Stimulated activated CD8-positive, alpha-beta memory T cell treated with anti-CD3 and anti-CD28 coated beads, Interleukin-7, amount 100 ng/mL, for 4 hours (primary cell): ENCODE data around the gene GALNT18.

Experiments used
- DNase-seq, 2 donors: peaks; one replicate each; pipeline ENCODE4 v3.0.0-alpha.2; 2020; ENCODE audit warnings: low read depth in 2 of 2

GALNT18 gene

DNA sequence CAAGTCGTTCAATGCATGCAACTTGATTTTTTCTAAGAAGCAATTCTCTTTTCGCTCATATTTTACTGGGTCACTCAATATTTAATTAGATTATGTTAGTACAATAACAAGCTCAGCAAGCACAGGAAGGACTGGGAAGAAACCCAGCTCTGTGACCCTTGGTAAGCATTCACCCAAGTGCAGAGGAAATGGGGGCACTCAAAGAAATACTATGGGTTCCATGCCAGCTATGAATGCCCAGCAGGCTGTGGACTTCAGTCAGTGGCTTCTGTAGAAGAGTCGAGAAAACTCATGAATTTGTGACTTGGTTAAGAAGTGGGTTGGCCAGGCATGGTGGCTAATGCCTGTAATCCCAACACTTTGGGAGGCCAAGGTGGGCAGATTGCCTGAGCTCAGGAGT is 123.6 kb downstream of the GALNT18 start:
- DNase-seq: no peak

DNA sequence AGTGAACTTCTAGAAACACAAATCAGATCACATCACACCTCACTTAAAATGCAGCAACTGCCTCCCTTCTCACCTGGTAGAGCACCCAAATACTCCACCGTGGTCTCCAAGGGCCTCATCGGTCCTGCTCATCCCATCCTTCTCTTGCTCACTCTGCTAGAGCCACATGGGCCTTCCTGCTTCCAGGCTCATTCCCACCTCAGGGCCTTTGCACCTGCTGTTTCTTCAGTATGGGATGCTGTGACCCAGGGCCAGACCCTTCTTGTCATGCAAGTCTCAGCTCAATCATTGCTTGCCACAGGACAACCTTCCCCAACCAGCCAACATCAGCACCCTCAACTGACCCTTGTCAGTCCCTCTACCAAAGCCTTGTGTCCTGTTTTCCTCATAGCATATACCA is 124.9 kb downstream of the GALNT18 start:
- DNase-seq: no peak

DNA sequence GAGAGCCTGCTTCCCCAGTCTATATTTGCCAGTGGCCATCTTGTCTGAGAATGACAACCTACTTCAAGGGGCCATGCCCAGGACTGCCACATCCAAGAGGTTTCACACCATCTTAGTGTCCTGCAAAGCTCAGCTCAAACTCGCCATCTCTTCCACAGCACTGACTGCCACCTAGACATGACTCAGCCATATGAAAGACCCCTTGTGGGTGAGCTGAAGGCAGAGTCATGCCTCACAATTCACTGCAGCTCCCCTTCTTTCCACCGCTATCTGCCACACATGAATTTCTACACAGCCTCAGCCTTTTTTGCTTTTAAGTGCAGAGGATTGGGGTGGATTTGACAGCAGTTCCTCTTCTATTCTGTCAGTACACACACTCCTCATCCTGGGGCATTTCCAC is 127.5 kb downstream of the GALNT18 start:
- DNase-seq: no peak

DNA sequence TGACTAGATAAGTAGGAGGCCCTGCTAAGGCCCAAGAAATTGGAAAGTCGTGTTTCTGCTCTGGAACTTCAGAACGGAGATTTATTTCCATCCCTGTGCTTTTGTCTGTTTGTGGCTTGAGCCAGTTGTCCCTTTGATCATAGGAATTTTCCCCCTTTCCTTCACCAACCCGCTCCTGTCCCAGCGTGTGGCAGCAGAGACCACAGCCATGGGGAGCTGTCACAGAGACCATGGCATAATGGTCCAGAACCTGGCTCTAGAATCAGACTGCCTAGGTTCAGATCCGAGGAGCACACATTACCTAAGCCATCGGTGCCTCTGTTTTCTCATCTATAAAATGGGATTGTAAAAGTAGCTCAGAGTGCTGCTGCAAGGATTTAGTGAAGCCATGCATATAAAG is 128.1 kb downstream of the GALNT18 start:
- DNase-seq: no peak

DNA sequence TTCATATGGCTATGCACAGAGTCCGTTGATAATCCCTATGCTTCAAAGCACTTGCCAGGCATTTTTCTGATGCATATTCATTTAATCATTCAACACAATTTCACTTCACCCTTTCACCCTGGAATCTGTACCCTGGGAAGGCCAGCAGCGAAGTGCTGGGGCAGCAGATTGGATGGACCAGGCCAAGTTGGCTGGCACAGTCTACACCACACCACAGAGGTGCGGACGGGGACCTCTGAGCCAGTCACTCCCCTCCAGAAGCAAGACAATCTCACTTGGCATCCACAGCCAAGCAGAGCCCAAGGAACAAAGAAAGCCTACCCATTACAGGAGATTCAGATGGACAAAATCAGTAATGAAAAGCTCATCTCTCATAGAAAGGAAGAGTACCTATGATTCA is 130.2 kb downstream of the GALNT18 start:
- DNase-seq: no peak

DNA sequence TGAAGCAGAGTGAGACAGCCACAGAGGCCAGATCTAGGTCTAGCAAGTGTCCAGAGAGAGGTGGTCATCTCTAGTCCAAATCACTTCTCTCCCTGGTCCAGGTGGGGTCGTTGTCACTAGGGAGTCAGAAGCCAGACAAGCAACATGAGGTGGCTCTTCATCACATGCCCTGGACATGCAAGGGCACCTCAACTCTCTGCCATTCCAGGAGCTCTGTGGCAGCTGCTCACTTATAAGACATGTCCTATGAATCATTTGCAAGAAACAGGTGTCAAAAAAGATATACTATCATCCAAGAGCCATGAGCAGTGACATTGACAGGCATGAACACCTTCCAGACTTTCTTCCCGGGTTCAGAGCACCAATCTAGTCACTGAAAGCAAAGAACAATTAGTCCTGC is 130.8 kb downstream of the GALNT18 start:
- no peak for DNase-seq

DNA sequence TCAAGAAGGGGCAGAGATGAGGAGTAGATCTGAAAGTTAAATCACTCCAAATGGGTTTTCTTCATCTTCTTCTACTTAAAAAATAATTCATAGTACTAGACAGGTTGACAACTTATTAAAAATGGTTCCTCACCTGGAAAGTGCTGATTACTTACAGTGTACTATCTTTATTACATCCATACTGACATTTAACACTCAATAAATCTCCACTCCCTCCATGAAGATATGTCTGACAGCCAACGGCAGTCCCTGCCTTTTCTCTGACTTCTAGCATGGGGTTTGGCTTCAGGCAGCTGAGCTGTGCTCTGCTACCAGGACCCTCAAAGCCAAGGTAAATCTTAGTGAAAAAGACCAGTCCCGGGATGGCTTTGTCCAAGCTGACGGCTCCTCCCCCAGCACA is 135.4 kb downstream of the GALNT18 start:
- DNase-seq: no peak

DNA sequence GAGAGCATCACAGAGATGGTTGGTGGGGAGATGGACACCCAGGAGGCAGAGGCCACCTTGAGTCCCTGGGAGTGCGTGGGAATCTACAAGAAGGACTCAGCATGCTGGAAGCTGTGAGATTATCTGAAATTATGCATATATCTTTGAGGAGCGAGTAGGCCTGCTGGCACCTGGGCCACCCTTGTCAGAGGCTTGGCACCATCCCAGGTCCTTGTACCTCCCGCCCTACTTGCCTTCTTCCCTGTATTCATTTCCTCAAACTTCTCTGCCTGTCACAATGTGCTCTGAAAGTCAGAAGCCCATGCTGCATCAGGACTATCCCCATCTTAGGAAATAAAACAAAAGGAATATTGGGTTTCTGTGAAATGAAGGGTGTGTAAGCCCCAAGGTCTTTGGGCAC is 135.8 kb downstream of the GALNT18 start:
- no peak for DNase-seq

DNA sequence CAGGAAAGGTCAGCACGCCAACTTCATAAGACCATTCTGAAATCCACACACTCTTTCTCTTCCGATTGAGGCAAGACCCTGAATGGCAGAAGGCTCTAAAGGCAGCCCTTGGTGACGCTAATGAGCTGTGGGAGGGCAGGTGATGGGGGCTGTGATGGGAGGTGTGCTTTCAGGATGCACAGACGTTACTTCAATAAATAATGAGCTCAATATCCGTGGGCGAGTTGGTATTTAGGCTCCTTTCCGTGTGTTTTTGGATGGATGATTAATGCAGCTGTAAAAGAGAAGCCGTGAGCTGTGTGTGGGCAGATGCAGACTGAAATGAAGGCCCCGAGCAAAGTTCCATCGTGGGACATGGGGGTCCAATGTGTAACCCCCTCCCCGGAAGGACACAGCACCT is 138.2 kb downstream of the GALNT18 start:
- no peak for DNase-seq

DNA sequence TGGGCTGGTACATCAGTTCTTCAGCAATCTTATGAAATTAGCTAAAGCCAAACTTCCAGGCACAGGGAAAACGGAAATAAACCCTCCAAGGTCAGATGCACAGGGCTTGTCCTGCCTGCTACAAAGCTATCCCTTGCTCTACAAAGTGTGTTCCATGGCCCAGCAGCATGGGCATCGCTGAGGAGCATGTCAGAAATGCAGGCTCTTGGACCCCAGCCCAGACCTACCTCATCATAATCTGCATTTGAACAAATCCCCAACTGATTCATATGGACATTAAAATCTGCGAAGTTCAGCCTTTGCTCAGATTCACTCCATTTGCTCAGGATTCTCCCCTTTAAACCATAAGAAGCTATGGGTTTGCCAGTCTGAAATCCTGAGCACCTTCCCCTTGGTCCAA is 139.1 kb downstream of the GALNT18 start:
- DNase-seq: no peak

DNA sequence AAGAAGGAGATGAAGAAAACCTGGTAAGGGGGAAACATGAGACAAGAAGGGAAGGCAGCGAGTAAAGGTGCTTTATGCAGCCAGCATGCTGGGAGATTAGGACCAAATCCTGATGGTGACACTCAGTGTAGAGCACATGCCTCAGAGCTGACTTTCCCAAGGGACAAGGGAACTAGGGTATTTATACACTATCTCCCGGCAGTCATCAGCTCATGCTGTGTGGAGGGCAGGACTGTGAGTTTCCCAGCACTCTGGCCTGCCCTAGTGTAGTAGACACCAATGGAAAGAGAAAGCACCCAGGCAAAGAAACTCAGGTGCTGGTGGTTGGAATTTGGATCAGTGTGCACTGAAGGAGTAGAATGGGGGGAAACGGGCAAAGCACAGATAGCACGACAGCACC is 140.4 kb downstream of the GALNT18 start:
- no peak for DNase-seq

DNA sequence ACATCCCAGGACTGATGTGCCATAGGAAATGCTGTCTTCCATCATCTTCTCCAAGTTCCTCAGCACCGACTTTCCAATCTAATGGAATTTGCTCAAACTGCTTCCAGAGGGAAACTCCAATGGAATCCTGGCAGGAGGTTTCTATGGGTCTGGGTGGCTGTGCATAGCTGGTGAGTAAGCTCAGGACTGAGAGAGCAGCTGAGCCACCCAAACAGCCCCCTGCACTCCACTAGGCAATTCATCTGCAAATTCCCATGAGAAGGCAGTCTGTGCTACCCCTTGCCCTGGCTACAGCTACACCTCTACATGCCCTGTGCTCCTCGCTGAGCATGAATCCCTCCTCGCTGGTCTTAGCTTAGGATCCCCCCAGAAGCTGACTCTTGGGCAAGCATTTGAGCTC is 140.8 kb downstream of the GALNT18 start:
- DNase-seq: no peak

DNA sequence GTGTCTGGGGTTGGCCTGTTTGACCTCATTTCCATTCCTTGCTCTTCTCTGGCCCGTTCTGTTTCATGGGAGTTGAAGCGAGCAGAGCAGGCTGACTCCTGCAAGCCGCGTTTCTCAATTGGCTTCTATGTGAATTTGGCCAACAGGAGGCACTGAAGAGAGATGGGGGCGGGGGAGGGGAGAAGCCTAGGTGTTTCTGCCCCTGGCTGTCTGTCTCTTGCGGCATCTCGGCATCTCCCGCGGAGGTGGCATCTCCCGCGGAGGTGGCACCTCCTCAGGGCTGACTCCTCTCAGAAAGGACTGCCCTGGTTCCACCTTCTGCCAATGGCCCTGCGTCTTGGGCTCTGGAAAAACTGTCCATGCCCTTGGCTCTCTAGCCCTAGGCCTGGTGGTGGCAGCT is 143.1 kb downstream of the GALNT18 start:
- DNase-seq: no peak

DNA sequence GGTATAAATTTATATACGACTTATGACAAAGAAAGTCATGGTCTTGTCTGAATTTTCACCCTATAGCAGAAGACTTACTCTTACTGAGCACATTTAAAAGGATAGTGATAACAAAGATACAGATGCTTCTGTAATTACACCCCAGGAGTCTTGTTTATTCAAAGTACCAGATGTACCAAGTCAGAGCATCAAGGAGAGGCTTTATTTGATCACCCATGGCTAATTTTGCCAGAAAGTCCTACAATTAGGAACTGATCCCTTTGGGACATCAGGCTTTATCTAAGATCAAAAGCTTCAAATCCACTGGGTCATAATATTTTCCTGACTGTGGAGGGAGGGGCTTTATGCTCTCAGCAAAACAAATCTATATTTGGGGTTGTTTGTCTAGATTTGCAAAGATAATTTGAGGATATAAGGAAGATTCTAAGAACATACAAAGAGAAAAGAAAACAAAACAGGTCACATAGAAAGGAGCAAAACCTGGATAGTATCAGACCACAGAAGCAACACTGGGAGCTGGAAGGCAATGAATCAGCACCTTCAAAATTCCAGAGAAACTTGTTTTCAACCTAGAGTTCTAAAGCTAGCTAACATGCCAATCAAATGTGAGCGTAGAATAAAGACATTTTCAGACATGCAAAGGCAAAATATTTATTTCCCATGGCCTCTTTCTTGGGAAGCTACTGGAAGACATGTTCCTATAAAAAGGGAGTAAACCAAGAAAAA is 143.9 kb downstream of the GALNT18 start:
- DNase-seq: no peak

DNA sequence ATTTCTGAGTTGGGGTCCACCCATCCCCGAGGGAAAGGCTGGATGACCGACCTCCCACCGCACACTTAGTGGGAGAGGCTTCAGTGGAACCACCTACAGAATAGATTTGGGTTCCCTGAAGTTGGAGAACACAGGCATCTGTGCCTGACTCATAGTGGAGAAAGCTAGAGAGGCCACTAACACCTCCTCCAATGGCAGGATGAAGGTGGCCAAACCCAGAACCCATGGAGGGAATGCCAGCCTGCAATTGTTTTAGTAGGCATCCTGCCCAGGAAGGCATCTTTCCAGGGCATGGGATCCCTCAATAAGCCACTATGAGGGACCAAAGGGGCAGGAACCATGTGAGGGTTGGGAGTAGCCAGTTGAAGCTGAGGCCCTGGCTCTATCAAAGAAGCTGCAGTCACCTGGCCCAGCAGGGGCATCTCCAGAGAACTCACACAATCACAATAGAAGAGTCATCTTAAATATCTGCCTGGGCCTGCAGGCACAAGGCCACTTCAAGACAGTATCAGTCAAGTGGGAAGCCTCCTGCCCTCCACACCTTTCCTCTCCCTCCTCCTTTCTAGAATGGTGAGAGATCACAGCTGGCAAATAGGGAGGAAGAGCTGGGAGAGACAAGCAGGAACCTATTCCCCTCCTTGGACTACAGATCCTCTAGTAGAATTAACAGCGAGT is 144.7 kb downstream of the GALNT18 start:
- no peak for DNase-seq

DNA sequence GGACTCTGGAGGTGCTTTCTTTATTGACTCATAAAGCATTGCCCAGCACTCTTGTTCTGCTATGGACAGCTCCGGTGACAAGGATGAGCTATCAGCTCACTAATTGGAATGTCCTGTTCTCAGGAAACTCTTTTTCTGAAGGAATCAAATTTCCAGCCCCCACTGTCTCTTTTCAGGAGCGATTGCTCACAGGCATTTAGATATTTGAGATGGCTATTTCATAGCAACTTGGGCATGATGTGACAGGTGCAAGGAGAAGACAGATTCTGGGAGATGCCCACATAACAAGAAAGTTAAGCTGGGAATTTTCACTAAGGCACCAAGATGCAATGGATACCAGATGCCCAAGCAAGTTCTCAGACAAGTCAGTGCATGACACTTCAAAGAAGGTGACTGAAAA is 145.3 kb downstream of the GALNT18 start:
- DNase-seq: no peak

DNA sequence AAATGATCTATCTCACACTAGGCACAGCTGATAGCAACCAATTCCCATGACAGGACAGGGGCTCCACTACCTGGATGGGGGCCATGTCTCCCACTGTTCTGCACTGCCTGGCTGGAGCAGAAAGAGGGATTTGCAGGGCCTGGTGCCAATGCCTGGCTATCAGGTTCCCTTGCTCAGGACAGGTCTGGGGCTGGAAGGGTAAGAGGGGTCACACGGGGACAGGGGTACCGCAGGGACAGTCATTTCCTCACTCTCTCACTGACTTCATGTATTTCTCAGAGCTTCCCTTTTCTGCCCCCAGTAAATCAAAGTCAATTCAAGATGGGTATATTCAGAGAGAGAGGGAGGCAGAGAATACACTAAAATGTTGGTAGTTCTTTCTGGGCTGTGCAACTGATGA is 149.7 kb downstream of the GALNT18 start:
- no peak for DNase-seq

DNA sequence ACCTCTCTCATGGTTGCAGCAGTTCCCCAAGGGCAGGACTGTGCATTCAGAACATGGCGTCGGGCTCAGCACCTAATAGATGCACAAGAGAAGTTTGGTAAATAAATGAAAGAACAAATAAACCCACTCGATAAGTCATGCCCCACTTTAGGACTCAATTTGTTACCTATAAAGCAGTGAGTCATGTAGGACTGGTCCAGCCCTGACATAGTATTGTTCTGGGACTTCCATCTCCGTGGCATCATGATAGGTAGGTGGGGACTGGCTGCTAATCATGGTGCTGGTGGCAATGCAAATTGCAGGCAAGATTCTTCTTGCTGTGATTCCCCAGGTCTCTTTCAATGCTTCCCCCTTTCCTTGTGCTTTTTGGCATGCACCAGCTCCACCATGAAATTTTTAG is 150.6 kb downstream of the GALNT18 start:
- DNase-seq: no peak

DNA sequence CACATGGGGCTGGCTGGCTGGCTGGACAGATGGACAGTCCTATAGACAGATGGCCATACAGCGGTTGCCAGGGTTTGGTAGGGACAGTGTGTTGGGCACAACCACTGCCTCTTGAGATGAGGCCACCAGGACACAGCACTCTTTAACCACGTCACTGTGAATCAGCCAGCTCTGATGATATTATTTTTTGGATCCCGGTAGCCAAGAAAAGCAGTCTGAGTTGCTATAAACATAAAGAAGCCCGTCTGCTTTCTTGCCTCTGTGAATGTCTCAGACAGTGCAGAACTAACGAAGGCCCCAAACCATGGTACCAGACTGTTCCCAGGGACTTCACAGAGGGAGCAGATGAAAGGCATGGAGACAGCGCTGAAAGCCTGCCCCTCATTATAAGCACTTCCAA is 152.9 kb downstream of the GALNT18 start:
- no peak for DNase-seq

DNA sequence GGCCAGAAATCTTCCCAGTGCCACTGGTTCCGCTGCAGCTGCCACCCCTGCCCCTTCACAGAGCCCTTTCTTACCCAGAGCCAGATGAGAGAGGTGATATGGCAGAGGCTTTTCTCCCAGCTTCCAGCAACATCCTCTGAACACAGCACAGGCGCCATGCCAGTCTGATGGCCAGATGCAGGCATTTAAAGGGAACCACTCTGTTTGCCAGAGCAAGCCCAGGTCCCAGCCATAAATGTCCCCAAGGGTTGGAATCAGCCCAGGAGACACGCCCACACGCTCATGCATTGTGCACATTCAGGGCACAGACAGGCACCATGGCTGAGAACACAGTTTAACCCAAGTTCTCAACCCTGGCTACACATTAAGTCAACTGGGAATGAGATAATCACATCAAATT is 154.5 kb downstream of the GALNT18 start:
- no peak for DNase-seq

DNA sequence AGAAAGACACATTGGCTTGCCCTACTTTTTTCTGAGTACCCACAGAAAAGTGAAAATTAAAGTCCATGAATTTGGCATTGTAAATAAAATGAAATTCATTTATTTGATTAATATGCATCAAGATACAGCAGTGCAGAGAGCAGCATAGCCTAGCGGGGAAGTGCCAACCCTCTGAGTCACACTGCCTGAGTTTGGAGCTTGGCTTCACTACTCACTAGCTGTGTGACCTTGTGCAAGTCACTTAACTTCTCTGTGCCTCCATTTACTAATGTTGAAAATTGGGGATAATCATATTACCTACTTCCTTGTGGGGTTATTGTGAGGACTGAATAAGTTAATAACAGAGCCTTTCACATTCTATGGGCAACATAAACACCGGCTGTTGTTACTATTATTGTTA is 157.2 kb downstream of the GALNT18 start:
- DNase-seq: no peak

DNA sequence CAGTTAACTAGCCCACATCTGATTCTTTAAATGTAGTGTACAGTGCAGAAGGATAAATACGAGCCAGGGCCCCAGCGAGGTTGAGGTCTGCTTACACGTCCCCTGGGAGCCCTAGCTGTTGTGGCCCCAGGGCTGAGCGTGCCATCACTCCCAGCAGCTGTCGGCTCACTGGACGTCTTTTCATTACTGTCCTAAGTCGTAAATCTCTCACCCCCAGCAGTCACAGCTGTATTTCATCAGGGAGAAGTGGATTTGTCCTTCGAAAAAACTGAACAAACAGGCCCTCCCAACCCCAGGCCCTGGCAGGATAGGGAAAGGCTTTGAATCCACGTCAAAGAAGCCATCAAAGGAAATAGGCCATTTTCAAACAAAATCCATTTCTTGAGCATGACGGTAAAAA is 158.4 kb downstream of the GALNT18 start:
- no peak for DNase-seq

DNA sequence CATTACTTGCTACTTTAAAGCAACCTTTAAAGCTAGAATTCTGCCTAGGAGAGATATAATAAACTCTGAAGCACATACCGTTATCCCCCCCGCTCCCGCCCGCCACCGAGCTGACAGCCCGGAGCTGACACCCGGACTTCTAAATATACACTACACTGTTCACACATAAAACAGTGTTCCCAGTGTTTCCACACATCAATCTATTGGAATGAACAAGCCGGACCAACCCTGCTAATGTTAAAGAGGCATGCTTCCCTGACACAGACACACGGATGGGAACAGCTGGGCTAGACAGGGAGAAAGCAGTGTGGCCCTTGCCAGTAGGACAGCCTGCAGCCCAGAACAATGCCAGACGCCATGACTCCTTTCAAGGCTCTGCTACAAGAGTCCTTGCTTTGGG is 160.3 kb downstream of the GALNT18 start:
- no peak for DNase-seq

DNA sequence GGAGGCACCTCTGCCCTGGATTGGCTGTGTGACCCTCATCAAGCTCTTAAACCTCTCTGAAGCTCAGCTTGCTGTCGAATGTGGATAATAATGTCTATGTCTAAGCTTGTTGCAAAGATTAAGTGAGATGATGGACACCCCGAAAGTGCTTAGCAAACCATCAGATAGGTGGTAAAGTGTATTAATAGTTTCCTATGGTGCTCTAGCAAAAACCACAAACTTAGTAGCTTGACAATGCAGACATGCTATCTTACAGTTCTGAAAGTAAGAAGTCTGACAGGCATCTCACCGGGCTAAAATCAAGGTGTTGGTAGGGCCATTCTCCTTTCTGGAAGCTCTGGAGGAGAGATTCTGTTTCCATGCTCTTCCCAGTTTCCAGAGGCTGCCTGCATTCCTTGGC is 162.2 kb downstream of the GALNT18 start:
- no peak for DNase-seq
